ENCODE results near the gene C3orf62. TPM values are rescaled to one million over a fixed set of nuclear protein-coding genes. Genes with fewer than 3 reads are reported as not detected.

C3orf62 gene
- total RNA-seq, 6 donors from 2014 or later, result 4.2 to 15.7 (median 7.1) TPM

GRCh38 chr3:49311283-49311682 is 34.3 kb upstream of the C3orf62 start:
- H3K9me3 ChIP-seq, result no peaks in the 10 kb centered on the region
- ATAC-seq (ENCODE audit: low FRiP score in 2 of 2) (no peak), DNase-seq (no peak)
- peaks cover 13 to 93% (median 62%) of the 10 kb centered on the region in 4 donors for H3K36me3 ChIP-seq
- no peaks in the 10 kb centered on the region for H3K4me1 ChIP-seq
- H3K27ac ChIP-seq, result no peak overlapping the region
- no peaks in the 10 kb centered on the region for H3K27me3 ChIP-seq
- H3K4me3 ChIP-seq, result no peak overlapping the region
- TF ChIP-seq POLR2A (IDR thresholded peaks at IDR 0.05) (no peak), POLR2AphosphoS5 (IDR thresholded peaks at IDR 0.05) (no peak), EP300 (IDR thresholded peaks at IDR 0.05) (no peak), CTCF (IDR thresholded peaks at IDR 0.05) (no peak)
- 95 to 98% methylated on average over 3 of the region's 3 CpGs for WGBS, 2 donors

- ATAC-seq (ENCODE audit: low FRiP score in 2 of 2), result no peak
- Histone ChIP-seq H3K4me1 (no peaks in the 10 kb centered on the region), H3K36me3 (peaks cover 16 to 93% (median 62%) of the 10 kb centered on the region in 4 donors), H3K4me3 (no peak overlapping the region), H3K27me3 (no peaks in the 10 kb centered on the region), H3K9me3 (no peaks in the 10 kb centered on the region), H3K27ac (no peak overlapping the region)
- no peak for DNase-seq
- 100% methylated on average over 1 of the region's 1 CpG for WGBS, 2 donors
- no peak for TF ChIP-seq EP300 (IDR thresholded peaks at IDR 0.05)
- no peak for TF ChIP-seq POLR2AphosphoS5 (IDR thresholded peaks at IDR 0.05)
- TF ChIP-seq CTCF (IDR thresholded peaks at IDR 0.05), result no peak
- TF ChIP-seq POLR2A (IDR thresholded peaks at IDR 0.05), result no peak
Observed at GRCh38 chr3:49310677-49311076, 33.6 kb upstream of the C3orf62 start.

GRCh38 chr3:49305608-49306007 is 28.6 kb upstream of the C3orf62 start:
- no peak for TF ChIP-seq POLR2A (IDR thresholded peaks at IDR 0.05)
- TF ChIP-seq POLR2AphosphoS5 (IDR thresholded peaks at IDR 0.05), result no peak
- no peak for TF ChIP-seq EP300 (IDR thresholded peaks at IDR 0.05)
- TF ChIP-seq CTCF (IDR thresholded peaks at IDR 0.05), result no peak
- ATAC-seq (ENCODE audit: low FRiP score in 2 of 2), result no peak
- WGBS, 2 donors, result 89 to 96% methylated on average over 5 of the region's 5 CpGs
- Histone ChIP-seq H3K4me1 (no peaks in the 10 kb centered on the region), H3K27me3 (no peaks in the 10 kb centered on the region), H3K9me3 (no peaks in the 10 kb centered on the region), H3K36me3 (peaks cover 32 to 95% (median 77%) of the 10 kb centered on the region in 4 donors), H3K27ac (no peak overlapping the region), H3K4me3 (no peak overlapping the region)
- no peak for DNase-seq

- H3K4me1 ChIP-seq, result peaks cover 0 to 2% (median under 1%) of the 10 kb centered on the region in 4 donors
- DNase-seq (no peak), ATAC-seq (ENCODE audit: low FRiP score in 2 of 2) (no peak)
- 96% methylated on average over 1 of the region's 1 CpG; no CpG with 5 or more reads in 1 of the 2 donors for WGBS, 2 donors
- H3K4me3 ChIP-seq, result no peak overlapping the region
- H3K36me3 ChIP-seq, result peaks cover 34 to 98% (median 86%) of the 10 kb centered on the region in 4 donors
- no peaks in the 10 kb centered on the region for H3K27me3 ChIP-seq
- no peak overlapping the region for H3K27ac ChIP-seq
- no peak for TF ChIP-seq POLR2AphosphoS5 (IDR thresholded peaks at IDR 0.05)
- no peaks in the 10 kb centered on the region for H3K9me3 ChIP-seq
Observed at GRCh38 chr3:49302613-49303012, 25.6 kb upstream of the C3orf62 start.

GRCh38 chr3:49300595-49300994 is 23.6 kb upstream of the C3orf62 start:
- Histone ChIP-seq H3K9me3 (no peaks in the 10 kb centered on the region), H3K4me3 (no peak overlapping the region), H3K4me1 (peaks cover 9 to 18% (median 17%) of the 10 kb centered on the region in 4 donors), H3K27ac (no peak overlapping the region), H3K36me3 (peaks cover 39 to 98% (median 86%) of the 10 kb centered on the region in 4 donors), H3K27me3 (no peaks in the 10 kb centered on the region)
- DNase-seq (no peak), ATAC-seq (ENCODE audit: low FRiP score in 2 of 2) (no peak)
- WGBS, 2 donors, result 96 to 100% methylated on average over 3 of the region's 3 CpGs
- no peak for TF ChIP-seq CTCF (IDR thresholded peaks at IDR 0.05)
- no peak for TF ChIP-seq POLR2A (IDR thresholded peaks at IDR 0.05)
- no peak for TF ChIP-seq EP300 (IDR thresholded peaks at IDR 0.05)
- TF ChIP-seq POLR2AphosphoS5 (IDR thresholded peaks at IDR 0.05), result no peak

All from upper lobe of left lung (tissue), 6 donors.